ENCODE data around the gene A3GALT2.
"Not testable (repeated sequence)": the region's sequence is repeated elsewhere in the genome, so short reads cannot be mapped to it uniquely, and the experiment has no call there.

A3GALT2 gene

GRCh38 chr1:33311706-33312412 is 9.0 kb downstream of the A3GALT2 start:
- DNase-seq: no peak

GRCh38 chr1:33310702-33311101 is 10.2 kb downstream of the A3GALT2 start:
- no peak for DNase-seq

GRCh38 chr1:33309351-33309750 is 11.5 kb downstream of the A3GALT2 start:
- not testable (repeated sequence) for DNase-seq

- no peak for DNase-seq
Measured at GRCh38 chr1:33307494-33307864, 13.4 kb downstream of the A3GALT2 start.

- no peak for DNase-seq
Measured at GRCh38 chr1:33306653-33307493, 14.0 kb downstream of the A3GALT2 start.

GRCh38 chr1:33305816-33306652 is 14.9 kb downstream of the A3GALT2 start:
- DNase-seq: no peak

GRCh38 chr1:33305016-33305415 is 15.9 kb downstream of the A3GALT2 start:
- no peak for DNase-seq

- peak in 1 of 2 donors; percentile 15 for DNase-seq
Measured at GRCh38 chr1:33302325-33302724, 18.6 kb downstream of the A3GALT2 start.

GRCh38 chr1:33301273-33301984 is 19.5 kb downstream of the A3GALT2 start:
- DNase-seq: no peak

- no peak for DNase-seq
Measured at GRCh38 chr1:33300673-33301072, 20.2 kb downstream of the A3GALT2 start.

GRCh38 chr1:33299461-33300155 is 21.3 kb downstream of the A3GALT2 start:
- DNase-seq: no peak

- DNase-seq: peak; percentile 53 to 61
Measured at GRCh38 chr1:33298623-33299277, 22.1 kb downstream of the A3GALT2 start.

GRCh38 chr1:33297911-33298622 is 22.8 kb downstream of the A3GALT2 start:
- DNase-seq: no peak

- DNase-seq: no peak
Measured at GRCh38 chr1:33296824-33297223, 24.1 kb downstream of the A3GALT2 start.

- no peak for DNase-seq
Measured at GRCh38 chr1:33296082-33296458, 24.8 kb downstream of the A3GALT2 start.

- DNase-seq: peak; percentile 82 to 86
Measured at GRCh38 chr1:33295450-33296081, 25.3 kb downstream of the A3GALT2 start.

- no peak for DNase-seq
Measured at GRCh38 chr1:33295023-33295422, 25.9 kb downstream of the A3GALT2 start.

- DNase-seq: no peak
Measured at GRCh38 chr1:33294071-33295010, 26.6 kb downstream of the A3GALT2 start.

GRCh38 chr1:33292726-33293340 is 28.1 kb downstream of the A3GALT2 start:
- no peak for DNase-seq

Measured in CD4-positive, alpha-beta T cell treated with Interleukin-4 for 1 hour (primary cell).